GM13976 (cell line): ENCODE results near the gene CHAD.
A peak's percentile ranks its signal among the peaks of the same experiment; 100 is the strongest.

Experiments
- DNase-seq: peaks from one replicate; pipeline ENCODE4 v3.0.0; 2012; ENCODE audit warnings: low spot score
- CTCF ChIP-seq: IDR thresholded peaks from 2 replicates; pipeline ENCODE4 v1.5.1; 2012; ENCODE audit warnings: borderline replicate concordance, mild to moderate bottlenecking; ENCODE audit not compliant: insufficient read depth; ENCODE audit errors: extremely low read depth, missing control alignments, control extremely low read depth
- in situ Hi-C: fragments of 300-500 bp; cut with MboI; formaldehyde crosslinking; loops from one replicate; pipeline ENCODE4 v1.12.0; 2022; ENCODE audit warnings: low sequenced_read_pairs, mixed read lengths, inconsistent platforms; ENCODE audit not compliant: unreplicated experiment

The CHAD gene

GRCh38 chr17:50465171-50465570 is 3.5 kb downstream of the CHAD start:
- no peak for TF ChIP-seq CTCF
- DNase-seq, result peak; percentile 18
- in situ Hi-C loops, result no loop called here

DNA sequence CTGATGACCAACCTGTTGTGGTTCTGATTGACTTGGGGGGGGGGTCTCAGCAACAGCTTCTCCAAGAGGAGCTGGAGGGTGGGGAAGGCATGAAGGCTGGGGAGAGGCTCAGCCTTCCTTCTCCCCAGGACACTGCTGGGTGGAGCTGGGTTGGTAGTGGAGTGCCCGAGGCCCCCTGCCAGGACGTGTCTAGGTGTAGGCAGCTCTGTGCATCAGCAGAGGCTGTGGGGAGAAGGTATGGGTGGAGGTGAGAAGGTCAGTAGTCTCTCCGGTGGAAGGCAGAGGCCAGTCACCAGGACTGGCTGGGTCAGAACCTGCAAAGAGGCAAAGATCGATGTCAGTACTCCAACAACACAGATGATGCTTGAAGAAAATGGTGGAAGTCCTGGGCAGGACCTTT is 3.9 kb downstream of the CHAD start:
- in situ Hi-C loops, result no loop called here
- DNase-seq, result peak; percentile 26
- TF ChIP-seq CTCF, result no peak

DNA sequence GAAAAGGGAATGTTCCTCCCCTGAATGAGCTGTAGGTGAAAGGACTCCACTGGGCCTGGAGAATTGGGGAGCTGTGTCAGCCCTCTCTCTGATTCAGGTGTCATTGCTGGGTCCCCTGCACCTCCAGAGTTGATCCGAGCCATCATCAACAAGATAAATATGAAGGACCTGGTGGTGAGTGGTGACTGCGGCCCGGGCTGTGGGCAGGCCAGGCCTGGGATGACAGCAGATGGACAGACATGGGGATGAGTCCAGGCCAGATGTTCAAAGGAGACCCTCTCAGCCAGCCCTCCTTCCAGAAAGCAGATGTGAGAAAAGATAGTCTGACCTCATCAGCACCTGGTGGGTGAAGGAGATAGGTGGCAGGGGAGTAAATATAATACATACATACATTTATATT is 4.6 kb downstream of the CHAD start:
- TF ChIP-seq CTCF, result no peak
- no peak for DNase-seq
- in situ Hi-C loops, result no loop called here

- TF ChIP-seq CTCF, result no peak
- DNase-seq, result no peak
- in situ Hi-C loops, result no loop called here
These were observed 6.2 kb downstream of the CHAD start for GRCh38 chr17:50462446-50462845.

DNA sequence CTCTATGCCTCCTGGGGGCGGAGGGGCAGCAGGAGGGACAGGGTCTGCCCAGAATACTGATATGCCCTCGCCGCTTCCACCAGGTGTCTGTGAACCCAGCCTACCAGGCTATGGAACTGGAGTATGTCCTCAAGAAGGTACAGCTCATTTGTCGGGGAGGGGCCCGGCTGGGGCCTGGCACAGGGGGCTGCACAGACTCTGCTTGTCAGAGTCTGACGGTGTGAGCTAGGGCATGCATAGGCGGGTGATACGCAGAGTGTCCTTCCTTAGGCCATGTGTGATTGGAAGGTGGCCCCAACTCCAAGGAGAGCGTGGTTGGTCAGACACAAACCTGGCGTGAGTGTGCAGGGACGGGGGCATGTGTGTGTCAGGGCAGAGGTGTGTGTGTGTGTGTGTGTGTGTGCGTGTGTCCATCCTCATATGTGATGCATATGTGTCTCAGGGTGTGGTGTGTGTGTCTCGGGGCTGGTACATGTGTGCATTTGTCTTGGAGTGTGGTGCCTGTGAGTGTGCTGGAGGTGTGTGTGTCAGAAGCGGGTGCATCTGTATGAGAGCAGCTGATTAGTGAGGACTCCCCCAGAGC is 7.0 kb downstream of the CHAD start:
- DNase-seq, result no peak
- no peak for TF ChIP-seq CTCF
- in situ Hi-C loops, result no loop called here

DNA sequence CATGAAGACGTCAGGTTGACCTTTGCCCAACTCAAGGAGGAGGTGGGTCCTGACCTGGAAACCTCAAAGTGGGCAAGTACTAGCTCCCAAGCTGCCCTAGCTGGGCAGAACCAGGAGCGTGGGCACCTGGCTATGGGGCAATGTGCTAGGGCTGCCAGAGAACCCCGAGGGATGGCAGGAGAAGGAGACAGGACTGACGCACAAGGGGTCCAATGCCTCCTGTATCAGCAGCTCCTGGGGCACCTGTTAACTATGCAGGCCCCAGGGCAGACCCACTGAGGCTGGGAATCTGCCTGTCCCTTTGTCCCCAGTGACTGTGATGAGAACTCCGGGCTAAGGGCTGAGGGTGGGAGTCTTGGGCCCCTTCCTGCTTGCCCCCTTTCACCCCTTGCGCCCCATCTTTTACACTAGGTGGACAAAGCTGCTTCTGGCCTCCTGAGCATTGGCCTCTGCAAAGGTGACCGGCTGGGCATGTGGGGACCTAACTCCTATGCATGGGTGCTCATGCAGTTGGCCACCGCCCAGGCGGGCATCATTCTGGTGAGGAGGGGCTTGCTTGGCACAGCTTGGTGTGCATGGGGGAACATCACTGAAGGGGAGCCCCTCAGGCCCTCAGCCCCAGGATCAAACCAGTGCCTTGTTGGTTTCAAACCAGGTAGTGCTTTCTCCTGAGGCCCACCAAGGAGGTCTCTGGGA is 7.7 kb downstream of the CHAD start:
- in situ Hi-C loops, result no loop called here
- TF ChIP-seq CTCF, result no peak
- no peak for DNase-seq
